CD14-positive monocyte (primary cell): ENCODE results near the gene LAMB4. TPM values are rescaled to one million over a fixed set of nuclear protein-coding genes. Genes with fewer than 3 reads are reported as not detected.

Experiments used
- DNase-seq, 3 donors: peaks; one replicate each; pipeline ENCODE4 v3.0.0-alpha.2; 2011 to 2022
- H2AFZ ChIP-seq: 2 replicates; pipeline ENCODE4 v1.6.0; 2012; ENCODE audit warnings: mild to moderate bottlenecking, low read depth, low read length, inconsistent platforms; ENCODE audit not compliant: insufficient read depth, poor library complexity, severe bottlenecking
- H3K27ac ChIP-seq, 2 donors: 1 replicate in 1 of 2; 2 replicates in 1 of 2; pipeline ENCODE4 v1.5.1; 2012 to 2013; ENCODE audit warnings: low read length in 2 of 2, control low read depth in 1 of 2, inconsistent platforms in 1 of 2, low read depth in 1 of 2, mild to moderate bottlenecking in 1 of 2
- H3K27me3 ChIP-seq, 2 donors: one replicate each; pipeline versions ENCODE4 v1.6.0 to v1.6.1; 2011 to 2013; ENCODE audit warnings: low read length in 2 of 2; ENCODE audit not compliant: control insufficient read depth in 2 of 2, insufficient read depth in 2 of 2
- H3K36me3 ChIP-seq, 2 donors: replicated peaks in 1 of 2; 1 replicate in 1 of 2; 2 replicates in 1 of 2; pipeline versions ENCODE4 v1.5.1 to v1.6.1; 2012 to 2013; ENCODE audit warnings: low read length in 2 of 2, control low read depth in 1 of 2, inconsistent platforms in 1 of 2, mild to moderate bottlenecking in 1 of 2; ENCODE audit not compliant: insufficient read depth in 2 of 2, control insufficient read depth in 1 of 2
- H3K4me1 ChIP-seq, 2 donors: 1 replicate in 1 of 2; 2 replicates in 1 of 2; pipeline versions ENCODE4 v1.5.1 to v1.6.1; 2012 to 2013; ENCODE audit warnings: low read length in 2 of 2, control low read depth in 1 of 2, inconsistent platforms in 1 of 2, mild to moderate bottlenecking in 1 of 2, moderate library complexity in 1 of 2; ENCODE audit not compliant: insufficient read depth in 2 of 2, control insufficient read depth in 1 of 2
- H3K4me2 ChIP-seq: replicated peaks from 2 replicates; pipeline ENCODE3; 2012; ENCODE audit warnings: low read length, moderate library complexity, mild to moderate bottlenecking; ENCODE audit not compliant: poor library complexity, severe bottlenecking; ENCODE audit errors: extremely low read depth
- H3K4me3 ChIP-seq, 3 experiments: fragments of 200-600 bp in 1 of 3; sonication (generic) in 1 of 3; replicated peaks in 1 of 3; 1 replicate in 2 of 3; 2 replicates in 1 of 3; pipeline ENCODE4 v1.5.1; 2011 to 2013; ENCODE audit warnings: low read length in 3 of 3, mild to moderate bottlenecking in 3 of 3, control low read depth in 2 of 3, low read depth in 2 of 3, inconsistent platforms in 1 of 3, moderate library complexity in 1 of 3
- H3K79me2 ChIP-seq: 2 replicates; pipeline ENCODE4 v1.6.0; 2012; ENCODE audit warnings: mild to moderate bottlenecking, control low read depth, inconsistent platforms, low read length, moderate library complexity; ENCODE audit not compliant: insufficient read depth
- H3K9ac ChIP-seq: 2 replicates; pipeline ENCODE4 v1.6.0; 2017; ENCODE audit warnings: low read length, mild to moderate bottlenecking; ENCODE audit not compliant: insufficient read depth, poor library complexity, severe bottlenecking
- H3K9me3 ChIP-seq, 2 donors: replicated peaks in 1 of 2; 1 replicate in 1 of 2; 2 replicates in 1 of 2; pipeline versions ENCODE4 v1.5.1 to v1.6.1; 2012 to 2013; ENCODE audit warnings: low read length in 2 of 2, control low read depth in 1 of 2; ENCODE audit not compliant: control insufficient read depth in 1 of 2, insufficient read depth in 1 of 2
- H4K20me1 ChIP-seq: 2 replicates; pipeline ENCODE4 v1.6.0; 2012; ENCODE audit warnings: mild to moderate bottlenecking, low read length, control low read depth, moderate library complexity; ENCODE audit not compliant: insufficient read depth
- H3K27ac Mint-ChIP-seq, 7 donors: one replicate each; pipeline ENCODE4 v1.8.0; 2020; ENCODE audit warnings: mild to moderate bottlenecking in 7 of 7, mixed read lengths in 7 of 7, moderate library complexity in 6 of 7, inconsistent platforms in 2 of 7
- H3K27me3 Mint-ChIP-seq, 3 donors: one replicate each; pipeline ENCODE4 v1.8.0; 2021 to 2022; ENCODE audit warnings: low read depth in 3 of 3, mild to moderate bottlenecking in 3 of 3, mixed read lengths in 3 of 3, moderate library complexity in 3 of 3, inconsistent platforms in 1 of 3
- H3K36me3 Mint-ChIP-seq, 2 donors: one replicate each; pipeline ENCODE4 v1.8.0; 2020; ENCODE audit warnings: mixed read lengths in 2 of 2, inconsistent platforms in 1 of 2, mild to moderate bottlenecking in 1 of 2
- H3K4me1 Mint-ChIP-seq: one replicate; pipeline ENCODE4 v1.8.0; 2020; ENCODE audit warnings: mild to moderate bottlenecking, mixed read lengths
- H3K4me3 Mint-ChIP-seq, 2 donors: one replicate each; pipeline ENCODE4 v1.8.0; 2020; ENCODE audit warnings: mild to moderate bottlenecking in 2 of 2, mixed read lengths in 2 of 2, moderate library complexity in 1 of 2
- H3K9me3 Mint-ChIP-seq, 7 donors: one replicate each; pipeline ENCODE4 v1.8.0; 2020 to 2022; ENCODE audit warnings: mixed read lengths in 7 of 7, mild to moderate bottlenecking in 6 of 7, moderate library complexity in 6 of 7, inconsistent platforms in 2 of 7
- CTCF ChIP-seq: fragments of 200-600 bp; IDR thresholded peaks from one replicate; pipeline ENCODE4 v1.8.0; 2022; ENCODE audit warnings: antibody characterized with exemption, mild to moderate bottlenecking
- intact Hi-C, 2 donors: fragments of 100-400 bp; cut with micrococcal nuclease; formaldehyde crosslinking; loops; one replicate each; pipeline versions ENCODE4 v1.15.0 to v1.15.1; 2023
- polyA plus RNA-seq, 3 donors: library from polyadenylated mRNA; depleted of rRNA in 1 of 3; unstranded in 2 of 3; stranded (reverse) in 1 of 3; fragments of 300-500 nt in 2 of 3; fragments of >200 nt in 1 of 3; fragmentation: Illumina TruSeq in 2 of 3; gene quantifications; 1 replicate in 2 of 3; 2 replicates in 1 of 3; pipeline ENCODE4 v1.2.3, GENCODE V29; 2012 to 2021
- small RNA-seq: library from RNA; depleted of rRNA; stranded (forward); fragments of <200 nt; gene quantifications from one replicate; pipeline ENCODE3, GENCODE V24; 2012; ENCODE audit warnings: low read depth; ENCODE audit not compliant: insufficient read length

LAMB4 gene
- polyA plus RNA-seq, 3 donors: not detected

- H2AFZ ChIP-seq: no peak overlapping the region
- intact Hi-C loops: no loop called here
- Mint-ChIP-seq H3K4me1 (peaks cover 5% of the 10 kb centered on the region), H3K27ac (no peak overlapping the region), H3K27me3 (peaks cover 0 to 5% (median 2%) of the 10 kb centered on the region in 3 donors), H3K4me3 (no peak overlapping the region), H3K36me3 (no peaks in the 10 kb centered on the region), H3K9me3 (peaks cover 0 to 6% (median 0%) of the 10 kb centered on the region in 7 donors)
- no peak overlapping the region for H3K27ac ChIP-seq
- no peak overlapping the region for H3K4me3 ChIP-seq
- H3K36me3 ChIP-seq: no peaks in the 10 kb centered on the region
- no peaks in the 10 kb centered on the region for H3K79me2 ChIP-seq
- no peak for TF ChIP-seq CTCF
- no peak for DNase-seq
- H3K27me3 ChIP-seq: no peaks in the 10 kb centered on the region
- no peak overlapping the region for H3K9ac ChIP-seq
- H3K4me1 ChIP-seq: no peaks in the 10 kb centered on the region
- H3K9me3 ChIP-seq: no peaks in the 10 kb centered on the region
- H3K4me2 ChIP-seq: no peak overlapping the region
- H4K20me1 ChIP-seq: no peaks in the 10 kb centered on the region
Measured at GRCh38 chr7:107973861-107974260, 156.3 kb downstream of the LAMB4 start.

Small RNAs within 50 kb of the gene (small RNA-seq; reads per million reads assigned to genes)
- gene RF00012: not detected

Other genes with a start within 250 kb of the LAMB4 start
- gene DLD, start 239.2 kb downstream of the LAMB4 start, polyA plus RNA-seq: 10 to 100 TPM; 54.5 to 73.6 (median 70.1) TPM
- gene LAMB1, start 127.2 kb downstream of the LAMB4 start, polyA plus RNA-seq: under 1 TPM in 1 of 3 donors, not detected in 2; 0.42 TPM